Measurements from ENCODE around the gene SEPSECS. TPM values are rescaled to one million over a fixed set of nuclear protein-coding genes. Genes with fewer than 3 reads are reported as not detected.

SEPSECS gene
- total and polyA plus RNA-seq, 2 experiments from 2014 or later = 1.2 to 4.7 TPM

DNA sequence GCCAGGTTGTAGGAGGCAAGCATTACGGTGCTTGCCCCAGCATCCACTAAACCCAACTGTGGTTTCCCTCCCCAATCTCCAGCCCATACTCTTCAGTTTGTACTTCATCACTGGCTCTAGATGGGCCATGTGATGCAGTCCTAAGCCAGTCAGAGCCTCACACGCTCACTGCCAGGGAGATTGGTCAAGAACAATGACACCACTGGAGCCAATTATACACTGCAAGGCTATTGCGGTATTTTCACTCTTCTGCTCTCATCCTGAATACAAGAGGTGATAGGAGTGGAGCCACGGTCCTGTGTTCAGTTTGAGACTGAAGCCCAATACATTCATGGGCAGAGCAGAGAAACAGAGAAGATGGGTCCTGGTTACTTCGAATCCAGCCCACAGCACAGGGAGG is 58.4 kb downstream of the SEPSECS start:
- H4K20me1 ChIP-seq (replicated peaks; ENCODE audit: insufficient read depth) = no peaks in the 10 kb centered on the region
- H3K4me1 ChIP-seq (ENCODE audit: insufficient read depth) = no peaks in the 10 kb centered on the region
- Mint-ChIP-seq H3K36me3 (ENCODE audit: low read depth) (peaks cover 4% of the 10 kb centered on the region; the same call in 1 of the 3 replicates), H3K4me1 (no peaks in the 10 kb centered on the region), H3K4me3 (no peak overlapping the region), H3K9me3 (peaks cover 8% of the 10 kb centered on the region), H3K27me3 (ENCODE audit: insufficient read depth, low read depth, poor library complexity) (peaks cover 5% of the 10 kb centered on the region), H3K27ac (no peak overlapping the region)
- TF ChIP-seq STAT1 (IDR thresholded peaks at IDR 0.05; ENCODE audit: unreplicated experiment) = no peak
- H3K4me2 ChIP-seq = no peak overlapping the region
- H3K4me3 ChIP-seq = no peak overlapping the region
- H3K27ac ChIP-seq (ENCODE audit: low read depth) = no peak overlapping the region
- no peaks in the 10 kb centered on the region for H3K36me3 ChIP-seq (ENCODE audit: insufficient read depth)
- no peaks in the 10 kb centered on the region for H3K79me2 ChIP-seq (replicated peaks; ENCODE audit: insufficient read depth)
- DNase-seq (ENCODE audit: low spot score) = no peak
- ATAC-seq = no peak
- H2AFZ ChIP-seq = no peak overlapping the region
- H3K9me2 ChIP-seq (ENCODE audit: insufficient read depth) = 0 out of 2 replicates have a peak, but pooled peaks cover 3% of the 10 kb centered on the region
- H3F3A ChIP-seq (replicated peaks; ENCODE audit: low read depth) = no peaks in the 10 kb centered on the region
- H3K27me3 ChIP-seq (ENCODE audit: insufficient read depth) = no peaks in the 10 kb centered on the region

- H3K4me3 ChIP-seq = no peak overlapping the region
- H3K27ac Mint-ChIP-seq = no peak overlapping the region
- H2AFZ ChIP-seq = no peak overlapping the region
- peaks cover 8% of the 10 kb centered on the region for H3K9me3 Mint-ChIP-seq
- H3K4me1 ChIP-seq (ENCODE audit: insufficient read depth) = no peaks in the 10 kb centered on the region
- H3K27ac ChIP-seq (ENCODE audit: low read depth) = no peak overlapping the region
- no peak for ATAC-seq
- no peaks in the 10 kb centered on the region for H4K20me1 ChIP-seq (replicated peaks; ENCODE audit: insufficient read depth)
- H3K36me3 Mint-ChIP-seq (ENCODE audit: low read depth) = peaks cover 4% of the 10 kb centered on the region; the same call in 1 of the 3 replicates
- no peak for DNase-seq (ENCODE audit: low spot score)
- H3F3A ChIP-seq (replicated peaks; ENCODE audit: low read depth) = no peaks in the 10 kb centered on the region
- H3K36me3 ChIP-seq (ENCODE audit: insufficient read depth) = no peaks in the 10 kb centered on the region
- no peaks in the 10 kb centered on the region for H3K27me3 ChIP-seq (ENCODE audit: insufficient read depth)
- no peaks in the 10 kb centered on the region; the same call in 2 of the 3 replicates for H3K4me1 Mint-ChIP-seq
- H3K4me3 Mint-ChIP-seq = no peak overlapping the region
- no peak overlapping the region for H3K4me2 ChIP-seq
- H3K9me2 ChIP-seq (ENCODE audit: insufficient read depth) = 0 out of 2 replicates have a peak, but pooled peaks cover 3% of the 10 kb centered on the region
- peaks cover 5% of the 10 kb centered on the region for H3K27me3 Mint-ChIP-seq (ENCODE audit: insufficient read depth, low read depth, poor library complexity)
- H3K79me2 ChIP-seq (replicated peaks; ENCODE audit: insufficient read depth) = no peaks in the 10 kb centered on the region
- no peak for TF ChIP-seq REST (IDR thresholded peaks at IDR 0.05; ENCODE audit: unreplicated experiment)
- no peak for TF ChIP-seq EZH2phosphoT487 (IDR thresholded peaks at IDR 0.05; ENCODE audit: unreplicated experiment)
- TF ChIP-seq NANOG (IDR thresholded peaks at IDR 0.05; ENCODE audit: borderline replicate concordance) = no peak
- TF ChIP-seq POLR2AphosphoS5 (IDR thresholded peaks at IDR 0.05; ENCODE audit: low read depth) = no peak
- no peak for TF ChIP-seq ETS1 (IDR thresholded peaks at IDR 0.05)
- no peak for TF ChIP-seq EZH2 (IDR thresholded peaks at IDR 0.05; ENCODE audit: low read depth, unreplicated experiment)
- no peak for TF ChIP-seq JUNB (IDR thresholded peaks at IDR 0.05; ENCODE audit: unreplicated experiment)
- no peak for TF ChIP-seq STAT1 (IDR thresholded peaks at IDR 0.05; ENCODE audit: unreplicated experiment)
- TF ChIP-seq, protein P1, sequence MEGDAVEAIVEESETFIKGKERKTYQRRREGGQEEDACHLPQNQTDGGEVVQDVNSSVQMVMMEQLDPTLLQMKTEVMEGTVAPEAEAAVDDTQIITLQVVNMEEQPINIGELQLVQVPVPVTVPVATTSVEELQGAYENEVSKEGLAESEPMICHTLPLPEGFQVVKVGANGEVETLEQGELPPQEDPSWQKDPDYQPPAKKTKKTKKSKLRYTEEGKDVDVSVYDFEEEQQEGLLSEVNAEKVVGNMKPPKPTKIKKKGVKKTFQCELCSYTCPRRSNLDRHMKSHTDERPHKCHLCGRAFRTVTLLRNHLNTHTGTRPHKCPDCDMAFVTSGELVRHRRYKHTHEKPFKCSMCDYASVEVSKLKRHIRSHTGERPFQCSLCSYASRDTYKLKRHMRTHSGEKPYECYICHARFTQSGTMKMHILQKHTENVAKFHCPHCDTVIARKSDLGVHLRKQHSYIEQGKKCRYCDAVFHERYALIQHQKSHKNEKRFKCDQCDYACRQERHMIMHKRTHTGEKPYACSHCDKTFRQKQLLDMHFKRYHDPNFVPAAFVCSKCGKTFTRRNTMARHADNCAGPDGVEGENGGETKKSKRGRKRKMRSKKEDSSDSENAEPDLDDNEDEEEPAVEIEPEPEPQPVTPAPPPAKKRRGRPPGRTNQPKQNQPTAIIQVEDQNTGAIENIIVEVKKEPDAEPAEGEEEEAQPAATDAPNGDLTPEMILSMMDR (conservative IDR thresholded peaks at IDR 0.05; ENCODE audit: low read depth in 2 of 2) = no peak
Observed at GRCh38 chr4:25100710-25101109, 59.5 kb downstream of the SEPSECS start.
